Measurements from ENCODE around the gene PCDHGC3. TPM values are rescaled to one million over a fixed set of nuclear protein-coding genes. Genes with fewer than 3 reads are reported as not detected.
A peak's percentile ranks its signal among the peaks of the same experiment; 100 is the strongest.

Gene PCDHGC3
- total and polyA plus RNA-seq, 2 of the 13 experiments (the other 11 are each of a cell fraction or from before 2014, with no cell fraction given), result 0.20 to 0.30 TPM

GRCh38 chr5:141510850-141511601, 35.3 kb downstream of the PCDHGC3 start:
- Histone ChIP-seq H3K79me2 (ENCODE audit: insufficient read depth, low read length) (no peaks in the 10 kb centered on the region), H3K4me2 (ENCODE audit: low read depth, low read length) (no peak overlapping the region), H3K36me3 (replicated peaks in 1 of 2; ENCODE audit: control insufficient read depth in 1 of 2, insufficient read depth in 2 of 2, low read length in 2 of 2) (peaks cover 3 to 19% of the 10 kb centered on the region in 2 experiments; a peak in 1 of 5 replicates), H3K9me3 (ENCODE audit: low read length) (no peaks in the 10 kb centered on the region), H3K27me3 (ENCODE audit: control insufficient read depth in 1 of 2, insufficient read depth in 2 of 2, low read length in 2 of 2) (no peaks in the 10 kb centered on the region; a peak in 1 of 5 replicates), H3K9ac (ENCODE audit: insufficient read depth, low read depth, low read length) (no peak overlapping the region), H3K4me1 (ENCODE audit: insufficient read depth, low read length) (peaks cover 6% of the 10 kb centered on the region; the same call in 1 of the 2 replicates), H3K27ac (ENCODE audit: extremely low read length, insufficient read depth, low read length) (no peak overlapping the region), H2AFZ (ENCODE audit: low read length) (no peak overlapping the region), H4K20me1 (ENCODE audit: insufficient read depth, low read length) (no peaks in the 10 kb centered on the region), H3K4me3 (replicated peaks in 1 of 3; ENCODE audit: insufficient read depth in 1 of 3, low read depth in 2 of 3, low read length in 3 of 3) (no peak overlapping the region)
- DNase-seq (ENCODE audit: low spot score) (no peak), FAIRE-seq (no peak), ATAC-seq (no peak)
- no TSS peak for BruUV-seq (replicated peaks)
- intact Hi-C loops (cut with micrococcal nuclease; ENCODE audit: unreplicated experiment), result no loop called here
- WGBS (ENCODE audit: low lambda C conversion rate), result 89% methylated on average over 14 of the region's 14 CpGs
- CTCF ChIA-PET (ENCODE audit: low intra/inter-chr PET ratio, low total read pairs), result interaction anchor here (3.2 kb wide), 1 partner anchor 13 kb away, joined by 13 read pairs; no protein-coding TSS in a partner anchor
- POLR2A ChIA-PET, result no interaction called here
- no peak for TF ChIP-seq ZNF883 (CRISPR knock-in tag; IDR thresholded peaks at IDR 0.05; ENCODE audit: not compliant biosample characterization)
- in situ Hi-C loops (cut with HindIII; ENCODE audit: extremely low pct_ligation_motif_present, low pct_unique_long_range_greater_than_20kb), result no loop called here

- H2AFZ ChIP-seq (ENCODE audit: low read length), result no peak overlapping the region
- ATAC-seq (peak; percentile 14; the same call in 2 of the 3 replicates), DNase-seq (ENCODE audit: low spot score) (no peak), FAIRE-seq (no peak)
- H3K36me3 ChIP-seq (replicated peaks in 1 of 2; ENCODE audit: control insufficient read depth in 1 of 2, insufficient read depth in 2 of 2, low read length in 2 of 2), result peaks cover 7 to 27% of the 10 kb centered on the region in 2 experiments; a peak in 3 of 5 replicates
- H3K4me1 ChIP-seq (ENCODE audit: insufficient read depth, low read length), result peaks cover 6% of the 10 kb centered on the region; the same call in 1 of the 2 replicates
- ChIA-PET CTCF (ENCODE audit: low intra/inter-chr PET ratio, low total read pairs) (interaction anchor here (1.5 to 3.2 kb wide), 3 partner anchors 13 to 162 kb away, joined by 4 to 13 read pairs (median 5); partner anchors contain the start of gene PCDHGB1), POLR2A (no interaction called here)
- H3K9me3 ChIP-seq (ENCODE audit: low read length), result no peaks in the 10 kb centered on the region
- BruUV-seq (replicated peaks), result no TSS peak
- no peaks in the 10 kb centered on the region for H4K20me1 ChIP-seq (ENCODE audit: insufficient read depth, low read length)
- H3K4me3 ChIP-seq (replicated peaks in 1 of 3; ENCODE audit: insufficient read depth in 1 of 3, low read depth in 2 of 3, low read length in 3 of 3), result no peak overlapping the region
- no peak overlapping the region for H3K9ac ChIP-seq (ENCODE audit: insufficient read depth, low read depth, low read length)
- no peaks in the 10 kb centered on the region for H3K79me2 ChIP-seq (ENCODE audit: insufficient read depth, low read length)
- intact Hi-C loops (cut with micrococcal nuclease; ENCODE audit: unreplicated experiment), result no loop called here
- H3K27me3 ChIP-seq (ENCODE audit: control insufficient read depth in 1 of 2, insufficient read depth in 2 of 2, low read length in 2 of 2), result no peaks in the 10 kb centered on the region; a peak in 1 of 5 replicates
- whole genome bisulfite sequencing (ENCODE audit: low lambda C conversion rate), result 25% methylated on average over 2 of the region's 4 CpGs
- H3K4me2 ChIP-seq (ENCODE audit: low read depth, low read length), result no peak overlapping the region
- H3K27ac ChIP-seq (ENCODE audit: extremely low read length, insufficient read depth, low read length), result no peak overlapping the region
- in situ Hi-C loops (cut with HindIII; ENCODE audit: extremely low pct_ligation_motif_present, low pct_unique_long_range_greater_than_20kb), result no loop called here
- TF ChIP-seq ELK4 (CRISPR knock-in tag; IDR thresholded peaks at IDR 0.05; ENCODE audit: borderline replicate concordance) (no peak), ZMAT3 (CRISPR knock-in tag; conservative IDR thresholded peaks at IDR 0.05) (no peak), RERE (CRISPR knock-in tag; IDR thresholded peaks at IDR 0.05; ENCODE audit: low read depth) (no peak), ZNF724P (CRISPR knock-in tag; IDR thresholded peaks at IDR 0.05; ENCODE audit: borderline replicate concordance) (no peak), HOXA9 (CRISPR knock-in tag; IDR thresholded peaks at IDR 0.05; ENCODE audit: borderline replicate concordance) (no peak)
Observed at GRCh38 chr5:141511771-141512325, 36.1 kb downstream of the PCDHGC3 start.
